NCI-H2107 treated with DMSO at 0.1 percent for 48 hours (cell line): ENCODE measurements around the gene GINS2.

Source experiments
- DNase-seq: peaks from one replicate; lab custom pipeline; 2025; ENCODE audit not compliant: unreplicated experiment; lab: John Stamatoyannopoulos, UW

The GINS2 gene

DNA sequence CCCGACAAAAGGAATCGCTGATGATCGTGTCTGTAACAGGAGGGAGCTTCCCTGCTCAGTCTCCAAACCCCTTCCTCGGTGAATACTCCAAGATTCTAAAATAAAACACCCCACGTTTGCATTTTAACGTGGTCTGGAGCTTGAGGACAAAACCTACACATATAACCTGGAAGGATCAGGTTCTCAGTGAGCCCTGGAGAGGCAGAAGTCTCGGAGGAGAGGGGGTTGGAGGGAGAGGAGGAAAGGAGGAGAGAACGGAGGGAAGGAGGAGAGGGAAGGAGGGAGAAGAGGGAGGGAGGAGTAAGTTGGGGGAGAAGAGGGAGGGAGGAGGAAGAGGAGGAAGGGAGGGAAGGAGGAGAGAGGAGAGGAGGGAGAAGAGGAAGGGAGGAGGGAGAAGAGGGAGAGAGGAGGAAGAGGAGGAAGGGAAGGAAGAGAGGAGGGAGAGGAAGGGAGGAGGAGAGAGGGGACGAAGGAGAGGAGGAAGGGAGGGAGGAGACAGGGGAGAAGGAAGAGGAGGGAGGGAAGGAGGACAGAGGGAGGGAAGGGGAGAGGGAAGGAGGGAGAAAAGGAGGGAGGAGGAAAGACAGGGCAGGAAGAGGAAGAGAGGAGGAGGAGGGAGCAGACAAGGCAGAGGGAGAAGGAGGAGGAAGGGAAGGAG is 27.4 kb upstream of the GINS2 start:
- no peak for DNase-seq

DNA sequence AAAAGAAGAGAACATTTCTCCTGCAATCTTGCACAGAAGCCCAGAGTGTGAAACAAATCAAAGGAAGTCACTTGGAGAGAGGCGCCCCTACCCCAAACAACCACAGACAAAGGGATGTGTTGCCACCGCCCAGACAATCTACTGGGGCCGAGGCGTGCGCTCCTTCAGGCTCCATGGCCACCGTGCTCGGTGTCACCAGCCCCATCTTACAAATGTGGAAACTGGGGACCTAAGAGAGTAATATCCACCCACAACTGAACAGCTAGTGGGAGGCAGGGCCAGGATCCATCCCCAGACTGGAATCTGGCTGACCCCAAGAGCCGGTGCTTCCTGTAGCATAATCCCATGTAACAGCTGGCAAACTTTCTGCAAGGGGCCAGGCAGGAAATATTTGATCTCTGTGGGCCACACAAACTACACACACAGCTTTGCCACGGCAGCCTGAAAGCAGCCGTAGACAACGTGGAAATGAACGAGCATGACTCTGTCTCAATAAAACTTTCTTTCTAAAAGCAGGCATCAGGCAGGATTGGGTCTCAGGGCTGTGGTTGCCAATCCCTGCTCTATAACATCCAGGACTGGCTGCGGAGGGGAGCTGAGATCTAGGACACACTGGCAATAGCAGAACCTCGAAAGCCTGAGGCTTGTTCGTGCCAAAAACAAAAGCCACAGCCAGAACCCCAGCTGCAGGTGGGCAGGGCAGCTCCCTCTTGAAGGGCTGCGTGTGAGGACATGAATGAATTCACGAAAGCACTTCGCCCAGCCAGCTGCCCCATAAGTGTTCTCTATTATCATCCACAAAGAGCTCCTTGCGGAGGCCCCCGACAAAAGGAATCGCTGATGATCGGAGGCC is 26.6 kb upstream of the GINS2 start:
- peak; percentile 83 for DNase-seq

GRCh38 chr16:85712801-85713200 is 24.0 kb upstream of the GINS2 start:
- no peak for DNase-seq

- DNase-seq: no peak
Observed at GRCh38 chr16:85711982-85712587, 23.3 kb upstream of the GINS2 start.

GRCh38 chr16:85710732-85711131 is 22.0 kb upstream of the GINS2 start:
- DNase-seq: peak; percentile 66

- peak; percentile 13 for DNase-seq
Observed at GRCh38 chr16:85709766-85710585, 21.2 kb upstream of the GINS2 start.

GRCh38 chr16:85708338-85708737 is 19.6 kb upstream of the GINS2 start:
- no peak for DNase-seq

DNA sequence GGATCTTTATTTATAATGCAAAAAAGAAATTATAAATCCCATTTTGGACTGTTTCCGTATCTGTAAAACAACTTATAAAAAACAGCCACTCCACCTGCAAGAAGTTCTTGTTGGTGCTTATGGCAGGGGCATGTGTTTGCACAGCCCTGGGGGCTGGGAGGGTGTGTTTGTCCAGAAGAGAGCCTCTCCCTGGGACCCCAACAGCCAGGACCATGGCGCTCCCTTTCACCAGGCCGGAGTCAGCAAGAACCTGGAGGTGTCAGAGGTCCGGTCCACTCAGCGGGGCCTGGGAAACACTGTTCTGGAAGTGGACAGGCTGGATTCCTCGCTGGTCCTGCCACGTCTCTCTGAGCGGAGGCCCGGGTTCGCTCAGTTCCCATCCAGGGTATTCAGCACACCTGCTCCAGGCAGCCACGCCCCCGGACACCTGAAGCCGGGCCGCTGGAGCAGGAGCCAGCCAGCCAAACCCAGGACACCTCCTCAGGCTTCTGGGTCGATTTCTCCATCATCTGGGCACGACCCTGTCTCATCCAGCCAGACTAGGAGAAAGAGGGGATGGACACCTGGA is 18.9 kb upstream of the GINS2 start:
- peak; percentile 44 for DNase-seq

GRCh38 chr16:85706449-85707034 is 17.8 kb upstream of the GINS2 start:
- DNase-seq: no peak

DNA sequence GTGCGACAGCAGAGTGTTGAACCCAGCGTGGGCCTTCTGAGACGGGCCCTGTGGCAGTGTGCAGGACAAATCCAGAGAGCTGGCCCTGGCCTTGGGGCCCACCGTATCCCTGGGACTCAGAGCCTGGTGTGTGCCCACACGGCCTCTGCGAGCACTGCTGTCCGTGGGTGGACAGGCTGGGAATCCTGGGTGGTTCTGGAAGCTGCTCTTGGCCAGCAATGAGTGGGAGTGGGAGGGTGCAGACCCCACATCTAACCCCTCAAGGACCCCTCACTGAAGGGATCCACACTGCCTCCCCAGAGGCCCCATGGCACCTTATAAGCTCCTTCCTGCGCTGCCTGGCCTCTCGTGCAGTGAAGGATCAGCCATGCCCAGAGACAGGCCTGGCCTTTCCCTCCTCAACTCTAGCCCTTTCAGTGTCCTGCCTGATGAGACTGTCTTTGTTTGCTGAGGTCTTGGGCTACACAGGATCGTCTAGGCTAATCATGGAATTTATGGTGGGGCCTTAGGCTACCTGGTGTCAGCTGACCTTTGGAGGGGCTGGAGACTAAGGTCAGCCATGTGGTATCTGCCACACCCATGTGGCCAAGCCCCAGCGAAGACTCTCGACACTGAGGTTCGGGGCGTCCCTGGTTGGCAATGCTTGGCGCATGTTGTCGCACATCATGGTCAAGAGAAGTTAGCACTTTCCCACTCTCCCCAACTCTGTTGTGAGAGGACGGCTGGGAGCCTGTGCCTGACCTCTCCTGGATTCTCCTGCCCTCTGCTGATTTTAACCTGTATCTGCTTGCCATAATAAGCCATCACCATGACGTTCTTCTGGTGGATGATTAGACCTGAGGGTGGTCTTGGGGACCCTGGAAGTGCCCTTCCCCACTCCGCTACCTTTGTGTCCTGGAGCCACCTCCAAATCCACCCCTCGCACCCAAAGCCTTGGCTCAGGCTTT is 16.4 kb upstream of the GINS2 start:
- DNase-seq: no peak

GRCh38 chr16:85704011-85704410 is 15.3 kb upstream of the GINS2 start:
- DNase-seq: no peak

- no peak for DNase-seq
Observed at GRCh38 chr16:85699628-85700027, 10.9 kb upstream of the GINS2 start.

DNA sequence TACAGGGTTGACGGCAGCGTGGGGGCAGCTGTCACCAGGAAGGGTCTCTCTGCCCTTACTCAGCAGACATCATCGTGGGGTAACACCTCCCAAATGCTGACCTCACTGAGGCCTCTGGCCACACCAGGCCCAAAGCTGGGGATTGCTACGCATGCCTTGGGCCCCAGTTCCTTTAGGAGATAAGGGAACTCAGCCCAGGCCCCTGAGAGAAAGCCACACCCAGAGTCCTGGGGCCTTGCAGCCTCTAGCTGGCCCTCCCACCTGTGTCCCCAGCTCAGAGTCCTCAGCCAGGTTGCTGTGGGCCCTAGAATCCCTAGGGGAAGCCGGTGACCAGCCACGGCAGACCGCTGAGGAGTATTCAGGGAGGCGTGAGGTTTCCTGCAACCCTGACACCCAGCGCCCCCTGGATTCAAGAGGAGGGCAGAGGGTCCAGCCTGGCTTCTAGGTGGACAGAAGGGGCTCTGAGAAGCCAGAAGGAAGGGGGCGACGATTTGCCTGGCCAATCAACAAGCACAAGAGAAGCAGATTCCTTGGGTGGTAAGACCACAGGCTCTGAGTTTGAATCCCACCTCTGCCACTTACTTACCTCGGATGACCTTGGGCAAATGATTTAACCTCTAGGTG is 10.3 kb upstream of the GINS2 start:
- no peak for DNase-seq

GRCh38 chr16:85698459-85698891 is 9.7 kb upstream of the GINS2 start:
- DNase-seq: no peak

DNA sequence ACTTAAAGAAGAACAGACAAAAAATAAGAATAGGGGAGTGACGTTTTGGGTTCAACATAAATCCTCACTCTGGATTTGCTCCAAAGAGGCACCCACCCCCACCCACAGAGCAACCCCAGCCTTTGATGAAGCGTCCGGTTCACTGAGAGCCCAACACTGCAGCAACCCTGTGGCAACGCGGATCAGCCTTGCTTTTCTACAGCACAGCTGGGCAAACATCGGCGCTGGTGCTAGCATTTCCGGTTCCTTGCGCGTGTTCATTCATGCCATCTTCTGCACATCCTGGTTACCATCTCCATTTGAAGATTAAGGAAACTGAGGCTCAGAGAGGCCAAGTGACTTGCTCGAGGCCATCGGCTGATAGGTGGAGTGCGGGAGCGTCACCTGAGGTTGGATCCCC is 8.7 kb upstream of the GINS2 start:
- DNase-seq: no peak

DNA sequence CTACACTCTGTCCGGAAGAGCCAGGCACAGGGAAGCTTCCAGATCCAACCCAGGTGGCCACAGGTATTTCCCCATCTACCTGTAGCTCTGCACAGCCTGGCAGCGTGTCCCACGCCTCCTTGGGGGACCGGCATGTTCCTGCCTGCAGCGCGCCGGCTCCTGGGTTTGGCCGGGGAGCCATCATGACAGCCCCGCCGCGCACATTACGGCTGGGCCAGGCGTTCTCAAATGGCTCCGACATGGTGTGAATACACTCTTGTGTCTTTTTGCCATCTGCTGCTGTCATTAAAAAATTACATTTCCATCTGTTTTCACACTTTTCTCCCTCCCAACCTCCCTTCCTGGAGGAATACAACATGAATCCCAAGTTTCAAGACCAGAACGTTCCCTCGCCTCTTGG is 8.0 kb upstream of the GINS2 start:
- no peak for DNase-seq

GRCh38 chr16:85695196-85696128 is 6.7 kb upstream of the GINS2 start:
- DNase-seq: no peak
